ENCODE results near the gene ABTB1. TPM values are rescaled to one million over a fixed set of nuclear protein-coding genes. Genes with fewer than 3 reads are reported as not detected.
A peak's percentile ranks its signal among the peaks of the same experiment; 100 is the strongest.

ABTB1 gene
- total RNA-seq, 1 experiment from 2014 or later, result 12.5 TPM

GRCh38 chr3:127674101-127674721, 1.5 kb downstream of the ABTB1 start (continued):
- TF ChIP-seq ARID4B (CRISPR knock-in tag; IDR thresholded peaks at IDR 0.05; ENCODE audit: borderline replicate concordance) (no peak), ATF2 (CRISPR knock-in tag; IDR thresholded peaks at IDR 0.05; ENCODE audit: borderline replicate concordance, low read depth) (no peak), USF1 (CRISPR knock-in tag; IDR thresholded peaks at IDR 0.05) (no peak), SP1 (CRISPR knock-in tag; conservative IDR thresholded peaks at IDR 0.05) (no peak), JAZF1 (CRISPR knock-in tag; IDR thresholded peaks at IDR 0.05) (no peak), CREM (CRISPR knock-in tag; IDR thresholded peaks at IDR 0.05) (no peak), NR1H2 (CRISPR knock-in tag; IDR thresholded peaks at IDR 0.05) (no peak), FOXP1 (CRISPR knock-in tag; IDR thresholded peaks at IDR 0.05; ENCODE audit: borderline replicate concordance) (no peak), TCF7 (CRISPR knock-in tag; IDR thresholded peaks at IDR 0.05; ENCODE audit: low read depth) (no peak), CDX4 (CRISPR knock-in tag; IDR thresholded peaks at IDR 0.05; ENCODE audit: borderline replicate concordance) (no peak), PRDM15 (CRISPR knock-in tag; IDR thresholded peaks at IDR 0.05) (no peak), E2F1 (CRISPR knock-in tag; IDR thresholded peaks at IDR 0.05) (no peak)

- POLR2A ChIA-PET, result no interaction called here
- TF ChIP-seq SOX15 (CRISPR knock-in tag; IDR thresholded peaks at IDR 0.05), result no peak
- 0 out of 2 replicates have a peak, but pooled peaks have one; percentile 68 for TF ChIP-seq GTF2I (CRISPR knock-in tag; conservative IDR thresholded peaks at IDR 0.05)
- no peak for ATAC-seq
- peak; percentile 7 for DNase-seq (ENCODE audit: low spot score)
- Mint-ChIP-seq H3K4me1 (peaks cover 12% of the 10 kb centered on the region), H3K9me3 (no peaks in the 10 kb centered on the region), H3K27ac (no peak overlapping the region), H3K36me3 (no peaks in the 10 kb centered on the region), H3K4me3 (0 out of 2 replicates have a peak overlapping the region, but pooled peaks have one; percentile 0), H3K27me3 (ENCODE audit: low read depth) (peaks cover 3% of the 10 kb centered on the region)
- CTCF ChIA-PET, result no interaction called here
Measured at GRCh38 chr3:127674790-127675189, 2.0 kb downstream of the ABTB1 start.
